MM.1S (cell line): ENCODE data around the gene CPXM1.

ENCODE experiments used
- EZH2 ChIP-seq: fragments of 300-600 bp; sonication (generic); optimal IDR thresholded peaks from 2 replicates; pipeline ENCODE3; 2017; ENCODE audit warnings: low read depth, mild to moderate bottlenecking, antibody characterized with exemption, low read length, mixed read lengths
- TF ChIP-seq, protein P1 (sequence below): fragments of 300-600 bp; sonication (generic); IDR thresholded peaks from 2 replicates; pipeline ENCODE4 v1.5.1; 2016; ENCODE audit warnings: antibody characterized with exemption, low read length, mixed read lengths

DNA sequence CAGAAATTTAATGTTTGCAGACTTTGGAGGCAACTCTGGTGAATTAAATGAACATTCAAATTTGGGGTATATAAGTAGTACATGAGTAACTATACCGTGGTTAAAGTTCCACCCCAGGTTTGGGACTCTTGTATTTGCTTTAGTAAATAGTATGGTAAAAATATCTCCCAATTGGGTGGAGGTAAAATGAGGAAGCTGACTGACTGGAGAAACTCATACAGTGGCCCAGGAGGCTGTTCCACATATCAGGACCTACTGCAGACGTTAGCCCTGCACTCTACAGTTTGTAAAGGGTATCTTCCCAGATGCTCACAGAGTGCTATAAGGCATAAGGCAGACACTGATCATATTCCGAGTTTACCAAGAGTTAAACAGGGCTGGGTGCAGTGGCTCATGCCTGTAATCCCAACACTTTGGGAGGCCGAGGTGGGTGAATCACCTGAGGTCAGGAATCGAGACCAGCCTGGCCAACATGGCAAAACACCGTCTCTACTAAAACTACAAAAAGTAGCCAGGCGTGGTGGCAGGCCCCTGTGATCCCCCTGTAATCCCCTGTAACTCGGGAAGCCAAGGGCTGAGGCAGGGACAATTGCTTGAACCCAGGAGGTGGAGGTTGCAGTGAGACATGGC lies 53.7 kb downstream of the CPXM1 start:
- TF ChIP-seq, protein P1, sequence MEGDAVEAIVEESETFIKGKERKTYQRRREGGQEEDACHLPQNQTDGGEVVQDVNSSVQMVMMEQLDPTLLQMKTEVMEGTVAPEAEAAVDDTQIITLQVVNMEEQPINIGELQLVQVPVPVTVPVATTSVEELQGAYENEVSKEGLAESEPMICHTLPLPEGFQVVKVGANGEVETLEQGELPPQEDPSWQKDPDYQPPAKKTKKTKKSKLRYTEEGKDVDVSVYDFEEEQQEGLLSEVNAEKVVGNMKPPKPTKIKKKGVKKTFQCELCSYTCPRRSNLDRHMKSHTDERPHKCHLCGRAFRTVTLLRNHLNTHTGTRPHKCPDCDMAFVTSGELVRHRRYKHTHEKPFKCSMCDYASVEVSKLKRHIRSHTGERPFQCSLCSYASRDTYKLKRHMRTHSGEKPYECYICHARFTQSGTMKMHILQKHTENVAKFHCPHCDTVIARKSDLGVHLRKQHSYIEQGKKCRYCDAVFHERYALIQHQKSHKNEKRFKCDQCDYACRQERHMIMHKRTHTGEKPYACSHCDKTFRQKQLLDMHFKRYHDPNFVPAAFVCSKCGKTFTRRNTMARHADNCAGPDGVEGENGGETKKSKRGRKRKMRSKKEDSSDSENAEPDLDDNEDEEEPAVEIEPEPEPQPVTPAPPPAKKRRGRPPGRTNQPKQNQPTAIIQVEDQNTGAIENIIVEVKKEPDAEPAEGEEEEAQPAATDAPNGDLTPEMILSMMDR: no peak
- TF ChIP-seq EZH2: no peak
